GM19351 (cell line): Measurements from ENCODE around the gene KBTBD12.
"Not testable (repeated sequence)": the region's sequence is repeated elsewhere in the genome, so short reads cannot be mapped to it uniquely, and the experiment has no call there.

Experiments used
- ATAC-seq: cut with Tn5 transposase; IDR thresholded peaks from one replicate; pipeline ENCODE4 v1.9.1; 2021; ENCODE audit warnings: mild to moderate bottlenecking, moderate library complexity; ENCODE audit not compliant: unreplicated experiment

Gene KBTBD12

GRCh38 chr3:127902486-127902885 is 12.5 kb upstream of the KBTBD12 start:
- ATAC-seq: no peak

GRCh38 chr3:127903611-127904375 is 11.2 kb upstream of the KBTBD12 start:
- no peak for ATAC-seq

DNA sequence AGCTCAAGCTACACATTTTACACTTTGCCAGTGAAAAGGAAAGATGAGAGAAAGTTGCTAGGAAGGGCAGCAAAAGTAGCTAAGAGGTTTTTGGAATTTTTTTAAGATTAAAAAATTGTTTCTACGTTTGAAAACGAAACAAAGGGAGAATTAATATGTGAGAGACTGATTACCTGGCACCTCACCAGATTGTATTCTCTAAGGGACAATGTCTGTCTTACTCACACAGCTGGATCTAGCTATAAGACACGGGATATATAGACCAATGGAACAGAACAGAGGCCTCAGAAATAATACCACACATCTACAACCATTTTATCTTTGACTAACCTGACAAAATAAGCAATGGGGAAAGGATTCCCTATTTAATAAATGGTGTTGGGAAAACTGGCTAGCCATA is 9.5 kb upstream of the KBTBD12 start:
- no peak for ATAC-seq

GRCh38 chr3:127906653-127907052 is 8.4 kb upstream of the KBTBD12 start:
- ATAC-seq: not testable (repeated sequence)

- ATAC-seq: no peak
Measured at GRCh38 chr3:127908202-127908601, 6.8 kb upstream of the KBTBD12 start.

GRCh38 chr3:127908951-127909350 is 6.1 kb upstream of the KBTBD12 start:
- no peak for ATAC-seq

GRCh38 chr3:127909646-127910045 is 5.4 kb upstream of the KBTBD12 start:
- no peak for ATAC-seq

GRCh38 chr3:127911421-127911931 is 3.6 kb upstream of the KBTBD12 start:
- ATAC-seq: no peak

DNA sequence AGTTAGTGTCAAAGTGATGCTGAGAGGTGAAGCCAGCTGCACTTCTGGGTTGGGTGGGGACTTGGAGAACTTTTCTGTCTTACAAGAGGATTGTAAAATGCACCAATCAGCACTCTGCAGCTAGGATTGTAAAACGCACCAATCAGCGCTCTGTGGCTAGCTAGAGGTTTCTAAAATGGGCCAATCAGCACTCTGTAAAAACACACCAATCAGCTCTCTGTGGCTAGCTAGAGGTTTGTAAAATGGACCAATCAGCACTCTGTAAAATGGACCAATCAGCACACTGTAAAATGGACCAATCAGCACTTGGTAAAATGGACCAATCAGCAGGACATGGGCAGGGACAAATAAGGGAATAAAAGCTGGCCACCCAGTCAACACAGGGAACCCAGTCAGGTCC is 1.2 kb upstream of the KBTBD12 start:
- not testable (repeated sequence) for ATAC-seq

GRCh38 chr3:127914584-127914983 is 448 bp upstream of the KBTBD12 start:
- ATAC-seq: no peak

DNA sequence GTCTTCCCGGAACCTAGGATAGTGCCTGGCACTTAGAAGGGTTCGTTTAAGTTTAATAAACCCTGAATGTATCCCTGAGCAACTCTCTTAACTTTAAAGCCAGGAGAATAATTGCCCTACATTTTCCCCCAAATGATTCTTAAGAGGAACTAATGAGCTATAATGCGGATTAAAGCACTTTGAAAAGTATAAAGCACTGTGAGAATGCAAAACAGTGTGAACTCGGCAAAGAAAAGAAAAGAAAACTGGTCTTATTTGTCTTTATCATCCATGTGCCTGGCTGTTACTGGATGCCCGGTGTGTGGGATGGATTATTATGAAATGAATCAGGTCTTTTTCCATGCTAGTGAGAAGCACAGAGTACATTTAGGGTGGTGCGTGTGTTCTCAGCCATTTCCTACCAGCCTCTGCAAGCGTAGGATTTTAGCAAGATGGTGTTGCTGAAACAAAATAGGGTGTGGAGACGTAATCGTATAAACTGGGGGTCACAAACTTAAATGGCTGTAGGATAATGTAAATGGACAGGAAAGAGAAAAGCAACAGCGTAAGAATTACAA is 983 bp downstream of the KBTBD12 start:
- ATAC-seq: no peak

GRCh38 chr3:127920738-127921137 is 5.7 kb downstream of the KBTBD12 start:
- ATAC-seq: no peak

DNA sequence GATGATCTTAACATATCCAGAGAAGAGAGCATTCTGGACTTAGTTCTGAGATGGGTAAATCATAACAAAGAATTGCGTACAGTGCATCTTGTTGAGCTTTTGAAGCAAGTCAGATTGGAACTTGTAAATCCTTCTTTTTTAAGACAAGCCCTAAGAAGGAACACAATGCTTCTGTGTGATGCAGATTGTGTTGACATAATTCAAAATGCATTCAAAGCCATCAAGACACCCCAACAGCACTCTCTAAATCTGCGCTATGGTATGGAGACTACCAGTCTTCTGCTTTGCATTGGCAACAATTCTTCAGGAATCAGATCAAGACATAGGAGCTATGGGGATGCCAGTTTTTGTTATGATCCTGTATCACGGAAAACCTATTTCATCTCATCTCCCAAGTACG is 8.6 kb downstream of the KBTBD12 start:
- no peak for ATAC-seq

DNA sequence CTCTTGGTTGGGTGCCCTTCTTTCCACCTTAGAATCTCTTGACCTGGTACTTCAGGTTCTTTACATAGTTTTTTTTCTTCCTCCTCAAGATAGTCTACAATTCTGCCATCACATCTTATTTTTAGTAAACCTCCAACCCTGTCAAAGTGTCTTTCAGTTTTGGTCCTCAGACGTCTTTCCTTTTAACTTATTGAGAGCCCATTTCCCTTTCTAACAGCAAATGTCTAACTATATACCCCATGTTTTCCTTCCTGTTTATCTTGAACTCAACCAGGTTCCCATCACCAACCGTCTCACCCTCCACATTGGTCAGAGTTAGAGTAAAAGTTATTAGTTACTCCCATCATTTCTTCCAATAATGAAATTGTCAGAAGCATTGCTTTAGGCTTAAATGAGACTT is 10.4 kb downstream of the KBTBD12 start:
- ATAC-seq: no peak

DNA sequence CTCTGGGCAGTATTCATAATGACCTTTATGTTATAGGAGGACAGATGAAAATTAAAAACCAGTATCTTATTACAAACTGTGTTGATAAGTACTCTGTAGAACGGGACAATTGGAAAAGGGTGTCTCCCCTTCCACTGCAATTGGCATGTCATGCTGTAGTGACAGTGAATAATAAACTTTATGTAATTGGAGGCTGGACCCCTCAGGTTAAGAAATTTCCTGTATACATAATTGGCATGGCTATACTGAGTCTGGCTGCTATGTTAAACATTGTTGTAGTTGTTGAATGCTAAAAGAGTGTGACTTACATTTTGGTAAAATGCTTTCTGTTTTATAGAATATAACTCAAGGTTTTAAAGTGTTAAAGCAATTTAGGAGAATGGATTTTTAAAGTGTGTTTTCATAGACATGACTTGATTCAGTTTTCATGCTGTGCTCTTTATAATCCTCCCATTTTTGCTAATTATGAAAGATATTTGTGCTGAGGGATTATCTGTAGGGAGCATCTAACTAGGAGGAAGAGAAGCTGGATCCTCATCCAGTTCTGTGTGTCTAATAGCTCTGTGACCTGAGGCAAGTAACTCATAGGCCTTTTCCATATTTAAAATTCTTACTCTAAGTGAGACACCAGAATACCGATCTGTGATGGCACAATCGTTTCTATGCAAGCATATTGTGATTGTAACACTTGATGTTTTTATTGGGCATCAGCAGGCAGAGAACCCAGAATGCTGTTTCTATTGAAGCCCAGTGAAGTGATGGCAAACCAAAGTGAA is 13.0 kb downstream of the KBTBD12 start:
- no peak for ATAC-seq

- ATAC-seq: no peak
Measured at GRCh38 chr3:127929818-127930413, 14.9 kb downstream of the KBTBD12 start.

DNA sequence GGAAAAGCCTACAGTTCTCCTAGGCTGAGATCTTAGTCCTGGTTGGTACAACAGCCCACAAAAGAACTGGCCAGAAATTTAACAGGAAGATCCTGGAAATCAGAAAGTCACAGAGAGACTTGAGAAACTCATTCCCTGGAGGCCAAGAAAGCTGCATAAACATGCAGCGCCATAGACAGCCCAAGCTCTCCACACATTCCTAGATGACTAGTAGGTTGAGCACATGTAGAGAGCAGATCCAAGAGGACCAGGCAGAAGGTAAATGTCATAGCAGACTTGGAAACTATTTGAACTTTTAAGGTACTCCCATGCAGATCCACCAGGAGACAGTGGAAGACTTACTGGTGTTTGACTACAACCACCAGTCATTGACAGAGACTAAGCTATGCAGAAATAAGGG is 18.4 kb downstream of the KBTBD12 start:
- no peak for ATAC-seq

DNA sequence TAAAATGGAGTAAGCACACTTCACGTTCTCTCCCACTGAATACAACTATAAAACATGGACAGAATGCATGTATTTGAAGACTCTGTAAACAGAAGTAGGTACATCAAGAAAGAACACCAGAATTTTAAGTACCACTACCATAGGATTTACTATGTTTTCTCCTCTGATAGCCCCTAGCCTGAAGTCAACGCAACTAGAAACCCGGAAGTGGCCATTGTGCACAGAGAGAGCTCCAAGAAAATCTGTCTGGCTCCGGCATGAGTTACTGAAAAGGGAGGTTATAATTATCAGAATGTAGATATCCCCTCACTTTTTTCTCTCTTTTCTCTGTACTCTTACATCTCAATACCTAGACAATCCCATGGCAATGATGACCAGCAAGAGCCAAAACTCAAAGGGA is 23.8 kb downstream of the KBTBD12 start:
- ATAC-seq: no peak

GRCh38 chr3:127940116-127940515 is 25.1 kb downstream of the KBTBD12 start:
- ATAC-seq: no peak

- ATAC-seq: no peak
Measured at GRCh38 chr3:127942613-127943012, 27.6 kb downstream of the KBTBD12 start.

GRCh38 chr3:127948211-127948610 is 33.2 kb downstream of the KBTBD12 start:
- ATAC-seq: no peak
